BE2C (cell line): ENCODE measurements around the gene TAF12.
"Not testable (repeated sequence)": the region's sequence is repeated elsewhere in the genome, so short reads cannot be mapped to it uniquely, and the experiment has no call there.

Experiments
- DNase-seq: peaks from one replicate; pipeline ENCODE4 v3.0.0-alpha.2; 2020
- H3K27me3 ChIP-seq: fragments of 250-450 bp; sonication (Bioruptor Pico); 2 replicates; pipeline ENCODE4 v1.5.1; 2020; ENCODE audit warnings: mild to moderate bottlenecking
- H3K36me3 ChIP-seq: fragments of 250-450 bp; sonication (Bioruptor Pico); 2 replicates; pipeline ENCODE4 v1.5.1; 2020; ENCODE audit warnings: mild to moderate bottlenecking
- H3K4me1 ChIP-seq: fragments of 250-450 bp; sonication (Bioruptor Pico); 2 replicates; pipeline ENCODE4 v1.5.1; 2020
- H3K4me3 ChIP-seq: 2 replicates; pipeline ENCODE4 v1.5.1; 2011; ENCODE audit warnings: low read depth, low read length
- H3K9me3 ChIP-seq: fragments of 250-450 bp; sonication (Bioruptor Pico); 2 replicates; pipeline ENCODE4 v1.5.1; 2020
- CTCF ChIP-seq: IDR thresholded peaks from 2 replicates; pipeline ENCODE4 v1.5.1; 2012; ENCODE audit warnings: mild to moderate bottlenecking, low read depth, low read length

Gene TAF12

GRCh38 chr1:28606771-28607170, 36.1 kb downstream of the TAF12 start:
- TF ChIP-seq CTCF: no peak

DNA sequence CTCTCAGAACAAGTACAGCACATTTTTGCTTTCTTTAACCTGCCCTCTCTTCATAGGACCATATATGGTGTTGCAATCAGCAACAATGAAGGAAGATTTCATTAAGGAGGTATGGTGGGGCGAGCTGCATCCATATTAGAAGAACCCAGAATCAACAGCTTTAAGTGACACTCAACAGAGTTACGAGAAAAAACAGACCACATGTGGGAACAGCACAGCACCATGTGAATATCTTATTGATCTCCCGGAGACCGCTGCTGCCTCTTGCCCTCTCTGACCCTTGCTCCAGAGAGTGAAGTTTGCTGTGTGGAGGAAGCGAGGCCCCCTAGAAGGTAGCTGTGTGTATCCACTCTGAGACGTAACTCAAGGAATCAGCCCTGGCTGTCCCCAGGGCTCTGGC, 37.9 kb downstream of the TAF12 start:
- no peak for DNase-seq
- Histone ChIP-seq H3K4me1 (no peaks in the 10 kb centered on the region), H3K27me3 (no peaks in the 10 kb centered on the region), H3K9me3 (no peaks in the 10 kb centered on the region), H3K36me3 (no peaks in the 10 kb centered on the region; the same call in 1 of the 2 replicates), H3K4me3 (no peak overlapping the region)
- TF ChIP-seq CTCF: no peak

More at GRCh38 chr1:28606771-28607170, 36.1 kb downstream of the TAF12 start:
- DNase-seq: no peak
- H3K9me3 ChIP-seq: no peaks in the 10 kb centered on the region
- H3K4me1 ChIP-seq: no peaks in the 10 kb centered on the region
- no peaks in the 10 kb centered on the region for H3K27me3 ChIP-seq
- no peak overlapping the region for H3K4me3 ChIP-seq
- no peaks in the 10 kb centered on the region; the same call in 1 of the 2 replicates for H3K36me3 ChIP-seq

DNA sequence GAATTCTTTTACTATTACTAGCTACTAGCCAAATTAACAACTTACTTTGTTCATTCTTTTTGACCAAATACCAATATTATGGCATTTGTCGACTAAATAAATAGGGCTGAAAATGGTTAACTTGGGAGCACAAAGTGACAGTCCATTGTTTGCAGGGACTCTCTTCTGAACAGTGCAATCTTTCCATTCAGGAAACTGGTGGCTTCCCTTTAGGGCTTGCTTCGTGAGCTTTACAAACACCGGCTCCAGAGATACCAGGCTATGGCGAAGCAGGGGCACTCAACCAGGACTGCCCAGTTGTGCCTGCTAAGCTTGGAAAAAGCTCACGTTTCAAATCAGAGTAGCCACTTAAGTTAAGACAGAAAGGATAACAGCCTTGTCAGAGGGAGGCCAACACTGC, 38.5 kb downstream of the TAF12 start:
- no peaks in the 10 kb centered on the region for H3K4me1 ChIP-seq
- H3K9me3 ChIP-seq: no peaks in the 10 kb centered on the region
- H3K4me3 ChIP-seq: no peak overlapping the region
- no peaks in the 10 kb centered on the region for H3K27me3 ChIP-seq
- TF ChIP-seq CTCF: no peak
- no peak for DNase-seq
- no peaks in the 10 kb centered on the region; the same call in 1 of the 2 replicates for H3K36me3 ChIP-seq

DNA sequence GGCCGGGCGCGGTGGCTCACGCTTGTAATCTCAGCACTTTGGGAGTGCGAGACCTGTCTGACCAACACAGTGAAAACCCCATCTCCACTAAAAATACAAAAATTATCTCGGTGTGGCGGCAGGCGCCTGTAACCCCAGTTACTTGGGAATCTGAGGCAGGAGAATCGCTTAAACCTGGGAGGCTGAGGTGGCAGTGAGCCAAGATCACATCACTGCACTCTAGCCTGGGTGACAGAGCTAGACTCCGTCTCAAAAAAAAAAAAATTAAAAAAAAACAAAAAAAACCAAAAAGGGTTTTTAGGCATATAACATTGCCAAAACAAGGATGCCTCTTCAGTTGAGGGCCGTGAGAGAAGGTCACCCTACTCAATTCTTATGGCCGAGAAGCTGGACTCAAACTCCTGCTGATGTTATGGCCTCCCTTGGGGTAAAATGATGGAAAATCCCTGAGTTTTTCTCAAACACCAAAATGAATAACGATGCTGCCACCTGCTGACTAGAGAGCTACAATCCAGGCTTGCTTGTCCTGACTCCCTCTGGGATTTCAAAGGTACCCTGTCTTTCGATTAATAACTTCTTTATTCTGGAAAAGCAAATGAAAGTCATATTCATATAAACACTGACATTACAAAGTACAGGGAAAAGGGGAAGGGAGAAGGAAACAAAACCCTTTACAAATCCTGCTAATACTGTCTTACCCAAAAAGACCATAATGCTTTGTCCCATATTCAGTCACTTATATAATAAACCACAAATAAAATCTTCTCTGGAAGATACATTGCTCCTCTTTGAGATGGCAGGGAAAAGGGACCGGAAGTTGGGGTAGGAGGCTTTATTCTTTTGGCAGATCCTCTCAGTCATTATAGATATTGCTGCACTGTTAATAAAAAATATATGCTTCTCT, 40.1 kb downstream of the TAF12 start:
- no peaks in the 10 kb centered on the region for H3K27me3 ChIP-seq
- no peaks in the 10 kb centered on the region; the same call in 1 of the 2 replicates for H3K36me3 ChIP-seq
- peak; percentile 69 for DNase-seq

DNA sequence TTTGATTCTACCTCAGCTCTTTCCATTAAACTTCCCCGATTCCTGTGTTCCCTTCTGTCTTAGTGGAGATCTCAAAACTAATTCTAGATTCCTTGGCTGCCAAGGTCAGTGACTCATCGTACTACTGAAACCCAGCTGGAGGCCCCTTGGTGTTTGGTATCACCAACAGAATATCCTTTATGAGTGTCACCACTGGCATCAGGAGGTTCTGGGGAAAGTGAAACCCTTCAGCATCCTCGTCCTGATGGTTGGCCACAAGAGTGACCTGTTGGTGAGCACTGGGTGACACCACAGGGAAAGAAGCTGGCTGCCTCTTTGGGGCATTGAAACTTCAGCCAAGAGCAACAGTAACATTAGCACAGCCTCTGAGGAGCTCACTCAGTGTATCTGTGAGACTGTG, 41.2 kb downstream of the TAF12 start:
- TF ChIP-seq CTCF: no peak
- Histone ChIP-seq H3K4me3 (no peak overlapping the region), H3K9me3 (no peaks in the 10 kb centered on the region), H3K4me1 (no peaks in the 10 kb centered on the region), H3K36me3 (no peaks in the 10 kb centered on the region; the same call in 1 of the 2 replicates), H3K27me3 (no peaks in the 10 kb centered on the region)
- DNase-seq: no peak

More for the DNA sequence above, 40.1 kb downstream of the TAF12 start:
- TF ChIP-seq CTCF: peak; percentile 63
- no peaks in the 10 kb centered on the region for H3K4me1 ChIP-seq
- H3K9me3 ChIP-seq: no peaks in the 10 kb centered on the region
- no peak overlapping the region for H3K4me3 ChIP-seq

- not testable (repeated sequence) for H3K9me3 ChIP-seq, H3K4me1 ChIP-seq, H3K4me3 ChIP-seq, H3K27me3 ChIP-seq, DNase-seq, H3K36me3 ChIP-seq
Observed at GRCh38 chr1:28596276-28596675, 46.6 kb downstream of the TAF12 start.
